ENCODE measurements around the gene CAPNS2. TPM values are rescaled to one million over a fixed set of nuclear protein-coding genes. Genes with fewer than 3 reads are reported as not detected.

Gene CAPNS2
- total and polyA plus RNA-seq, 9 of the 15 experiments (the other 6 are each of a cell fraction or from before 2014, with no cell fraction given) = 0.12 to 0.65 (median 0.24) TPM; not detected in 2

- DNase-seq (ENCODE audit: extremely low read depth in 1 of 4, low spot score in 3 of 4) (peak in 1 of 4 experiments; percentile 43), ATAC-seq (peak; percentile 76), FAIRE-seq (no peak)
- WGBS (ENCODE audit: insufficient coverage, low coverage, missing lambda C conversion rate) = 41% methylated on average over 4 of the region's 4 CpGs
- Histone ChIP-seq H2AFZ (ENCODE audit: low read depth, low read length) (peak overlapping the region; percentile 44; the same call in 1 of the 2 replicates), H3K4me2 (ENCODE audit: insufficient read depth, low read length) (no peak overlapping the region), H3K27me3 (ENCODE audit: control insufficient read depth in 2 of 2, insufficient read depth in 2 of 2, low read length in 2 of 2) (no peaks in the 10 kb centered on the region), H3K9me3 (replicated peaks; ENCODE audit: control insufficient read depth, insufficient read depth, low read depth, low read length) (no peaks in the 10 kb centered on the region), H4K20me1 (replicated peaks; ENCODE audit: control insufficient read depth, insufficient read depth, low read length) (no peaks in the 10 kb centered on the region), H3K9me1 (ENCODE audit: control insufficient read depth, insufficient read depth, low read length) (no peaks in the 10 kb centered on the region), H3K4me1 (replicated peaks in 1 of 2; ENCODE audit: control insufficient read depth in 2 of 2, insufficient read depth in 2 of 2, low read length in 2 of 2) (peaks cover 0 to 30% of the 10 kb centered on the region in 2 experiments; a peak in 3 of 5 replicates), H3K36me3 (ENCODE audit: control insufficient read depth, insufficient read depth, low read length) (no peaks in the 10 kb centered on the region), H3K79me2 (ENCODE audit: control insufficient read depth, insufficient read depth, low read length) (no peaks in the 10 kb centered on the region), H3K4me3 (no peak overlapping the region), H3K27ac (ENCODE audit: extremely low read depth, low read depth, low read length) (0 out of 3 replicates have a peak overlapping the region, but pooled peaks have one; percentile 11), H3K9ac (ENCODE audit: insufficient read depth in 1 of 2, low read depth in 2 of 2, low read length in 2 of 2) (no peak overlapping the region)
- ChIA-PET POLR2A (no interaction called here), CTCF (ENCODE audit: low intra/inter-chr PET ratio) (no interaction called here)
- in situ Hi-C loops (cut with MboI) (no loop called here), intact Hi-C loops (cut with micrococcal nuclease) (no loop called here)
- no TSS peak for BruUV-seq (replicated peaks)
- peak; percentile 35 for TF ChIP-seq RFX1 (IDR thresholded peaks at IDR 0.05)
- no peak for TF ChIP-seq GATA2 (CRISPR knock-in tag; IDR thresholded peaks at IDR 0.05)
- no peak for TF ChIP-seq ELF1 (tag; IDR thresholded peaks at IDR 0.05)
- no peak for TF ChIP-seq VEZF1 (CRISPR knock-in tag; IDR thresholded peaks at IDR 0.05)
- TF ChIP-seq FOXJ2 (tag; IDR thresholded peaks at IDR 0.05) = peak; percentile 86
- no peak for TF ChIP-seq PBX2 (CRISPR knock-in tag; IDR thresholded peaks at IDR 0.05; ENCODE audit: low read depth)
- 0 out of 2 replicates have a peak, but pooled peaks have one; percentile 21 for TF ChIP-seq PBX2 (tag; conservative IDR thresholded peaks at IDR 0.05; ENCODE audit: low read depth)
- 0 out of 2 replicates have a peak, but pooled peaks have one; percentile 6 for TF ChIP-seq CEBPB (tag; IDR thresholded peaks at IDR 0.05)
- no peak for TF ChIP-seq JUND (IDR thresholded peaks at IDR 0.05; ENCODE audit: borderline replicate concordance, low read depth, low read length)
- TF ChIP-seq JUND (tag; IDR thresholded peaks at IDR 0.05; ENCODE audit: borderline replicate concordance, low read depth, low read length) = no peak
- no peak for TF ChIP-seq STAT6 (CRISPR knock-in tag; IDR thresholded peaks at IDR 0.05)
- TF ChIP-seq ZNF140 (CRISPR knock-in tag; IDR thresholded peaks at IDR 0.05) = no peak
- no peak for TF ChIP-seq ZNF561 (CRISPR knock-in tag; conservative IDR thresholded peaks at IDR 0.05)
- TF ChIP-seq GTF2B (IDR thresholded peaks at IDR 0.05; ENCODE audit: extremely low read depth, insufficient read length) = no peak
Measured at GRCh38 chr16:55572439-55572838, 6.0 kb downstream of the CAPNS2 start.

Data from K562 (cell line).